Stimulated activated CD4-positive, alpha-beta T cell treated with anti-CD3 and anti-CD28 coated beads, Interleukin-15, amount 100 ng/mL, for 24 hours (primary cell): ENCODE results near the gene NCBP2L.
"Not testable (repeated sequence)": the region's sequence is repeated elsewhere in the genome, so short reads cannot be mapped to it uniquely, and the experiment has no call there.

Experiments
- DNase-seq: peaks from one replicate; pipeline ENCODE4 v3.0.0-alpha.2; 2020

The NCBP2L gene

GRCh38 chrX:107753187-107753586 is 24.3 kb upstream of the NCBP2L start:
- DNase-seq: no peak

DNA sequence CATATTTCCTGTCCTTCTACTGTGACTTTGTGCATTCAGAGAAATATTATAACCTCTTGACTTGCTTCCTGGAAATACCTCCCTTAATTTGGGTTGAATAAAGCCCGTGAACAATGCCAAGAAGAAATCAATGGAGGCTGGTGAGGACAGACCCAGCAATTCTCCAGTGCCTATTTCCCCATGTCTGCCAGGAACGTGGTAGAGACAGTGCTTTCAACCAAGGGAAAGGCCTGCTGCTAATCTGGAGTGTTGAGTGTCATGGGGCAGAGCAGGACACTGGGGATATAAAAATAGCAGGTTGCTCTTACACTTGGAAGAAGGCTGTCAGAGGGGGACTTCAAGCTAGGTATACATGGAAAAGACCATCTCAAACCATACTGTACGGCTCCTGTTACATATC is 21.8 kb upstream of the NCBP2L start:
- no peak for DNase-seq

- DNase-seq: no peak
Measured at GRCh38 chrX:107758231-107758766, 19.2 kb upstream of the NCBP2L start.

DNA sequence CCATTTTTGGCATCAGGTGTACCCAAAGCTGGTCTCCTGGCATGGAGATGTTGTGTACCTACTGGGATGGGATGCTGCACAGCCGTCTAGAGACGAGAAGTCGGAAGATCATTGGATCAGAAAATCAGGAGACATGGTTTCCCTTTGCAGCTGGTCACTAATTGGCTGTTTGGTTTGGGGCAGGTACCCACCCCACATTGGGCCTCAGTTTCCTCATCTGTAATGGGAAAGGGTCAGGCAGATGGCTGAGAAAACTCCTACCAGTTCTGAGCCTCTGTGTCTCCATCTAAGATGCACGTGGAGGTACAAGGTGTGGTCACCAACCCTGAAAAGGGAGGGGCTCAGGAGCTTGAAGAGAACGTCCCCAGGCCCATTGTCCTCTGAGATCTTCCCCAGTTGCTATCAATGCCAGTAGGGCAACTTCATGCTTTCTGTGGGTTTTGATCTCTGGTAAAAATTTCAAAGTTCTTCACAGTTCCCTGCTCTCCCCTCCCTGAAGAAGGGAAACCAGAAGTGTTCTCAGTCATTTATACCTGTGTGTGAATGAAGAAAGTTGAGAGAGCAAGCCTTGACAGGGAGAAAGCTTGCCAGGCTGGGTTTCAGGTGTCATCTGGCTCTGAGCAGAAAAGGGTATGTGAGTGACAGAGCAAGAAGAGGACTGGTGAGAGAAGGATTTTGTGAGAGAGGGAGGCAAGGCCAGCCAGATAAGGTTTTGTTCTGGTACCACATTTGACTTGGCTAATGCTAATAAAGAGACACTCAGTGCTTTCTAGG is 17.0 kb upstream of the NCBP2L start:
- DNase-seq: no peak

- DNase-seq: no peak
Measured at GRCh38 chrX:107763647-107764046, 13.9 kb upstream of the NCBP2L start.

- no peak for DNase-seq
Measured at GRCh38 chrX:107764845-107765608, 12.5 kb upstream of the NCBP2L start.

- no peak for DNase-seq
Measured at GRCh38 chrX:107766470-107767150, 10.9 kb upstream of the NCBP2L start.

- no peak for DNase-seq
Measured at GRCh38 chrX:107768051-107768450, 9.5 kb upstream of the NCBP2L start.

DNA sequence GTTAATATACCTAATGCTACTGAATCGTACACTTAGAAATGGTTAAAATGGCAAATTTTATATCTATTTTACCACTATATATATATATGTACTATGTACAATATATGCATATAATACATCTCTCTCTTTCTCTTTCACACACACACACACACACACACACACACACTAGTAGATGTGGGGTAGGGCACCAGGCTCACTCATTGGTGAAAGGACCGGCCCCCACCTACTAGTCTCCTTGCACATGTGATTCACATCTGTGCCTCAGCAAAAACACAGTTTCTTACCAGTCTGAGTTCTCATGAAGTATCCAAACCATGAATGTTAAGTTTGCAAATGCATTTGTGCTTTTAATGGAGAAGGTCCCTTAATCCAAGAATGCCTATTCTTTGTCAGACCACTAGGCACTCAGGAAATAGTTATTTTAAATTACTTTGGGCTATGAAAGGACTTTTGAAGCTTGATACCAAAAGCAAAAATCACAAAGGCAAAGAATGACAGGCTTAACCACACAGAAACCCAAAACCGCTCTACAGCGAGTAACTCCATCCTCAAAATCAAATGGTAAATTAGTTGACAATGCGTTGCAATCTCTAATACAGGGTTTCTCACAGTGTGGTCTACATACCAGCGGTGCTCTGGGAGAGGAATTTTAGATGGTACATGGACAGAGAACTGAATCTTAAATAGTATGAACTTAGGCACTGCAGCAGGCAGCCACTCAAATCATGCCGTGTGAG is 7.8 kb upstream of the NCBP2L start:
- DNase-seq: no peak

DNA sequence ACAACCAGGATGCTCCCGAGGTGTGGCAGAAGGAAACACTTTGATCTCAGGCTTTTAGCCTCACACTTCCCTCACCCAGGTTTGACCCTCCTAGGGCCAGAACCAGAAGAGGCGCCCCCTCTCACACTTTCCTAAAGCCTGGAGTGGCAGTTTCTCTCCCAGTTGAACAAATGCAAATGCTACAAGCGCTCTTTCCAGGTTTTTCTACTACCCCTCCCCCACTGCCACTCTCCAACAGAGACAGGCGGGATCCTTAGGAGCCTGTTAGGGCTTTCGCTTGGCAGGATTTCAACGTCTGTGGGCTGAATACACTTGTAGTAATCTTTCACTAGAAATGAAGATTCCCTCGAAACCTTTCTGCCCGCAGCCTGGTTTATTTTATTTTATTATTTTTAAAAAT is 4.3 kb upstream of the NCBP2L start:
- DNase-seq: no peak

- no peak for DNase-seq
Measured at GRCh38 chrX:107773906-107774435, 3.6 kb upstream of the NCBP2L start.

DNA sequence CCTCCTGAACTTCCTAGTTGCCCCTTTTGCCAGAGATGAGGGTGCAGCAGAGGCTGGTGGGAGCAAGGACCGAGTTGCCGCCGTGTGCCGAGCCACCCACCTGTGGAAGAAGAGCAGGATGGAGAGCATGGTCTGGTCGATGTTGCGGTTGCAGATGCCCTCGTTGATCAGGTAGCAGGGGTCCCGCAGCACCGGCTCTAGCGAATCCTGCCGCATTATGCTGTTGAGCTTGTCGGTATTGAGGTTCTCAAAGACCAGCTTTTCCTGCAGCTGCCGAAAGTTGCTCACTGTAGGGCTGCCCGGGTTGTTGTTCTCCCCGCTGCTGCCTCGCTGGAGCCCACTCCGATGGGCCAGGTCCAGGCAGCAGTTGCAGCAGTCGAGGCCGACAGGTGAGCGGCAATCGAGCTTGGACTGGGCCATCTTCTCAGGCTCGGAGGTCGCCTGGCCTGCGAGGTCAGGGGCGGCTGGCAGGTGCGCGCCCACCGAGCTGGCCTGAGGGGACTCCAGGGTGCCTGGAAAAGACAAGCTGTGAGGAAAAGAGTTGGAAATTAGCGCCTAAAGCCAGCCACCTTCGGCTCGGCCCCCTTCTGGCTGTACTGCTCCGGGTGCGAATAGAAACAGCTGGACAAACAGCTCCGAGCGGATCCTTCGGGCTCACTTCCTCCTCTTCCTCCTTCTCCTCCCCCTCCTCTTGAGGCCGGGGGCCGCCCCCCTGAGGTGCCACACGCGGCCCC is 2.4 kb upstream of the NCBP2L start:
- DNase-seq: peak; percentile 2

GRCh38 chrX:107775734-107776511 is 1.6 kb upstream of the NCBP2L start, which contains the start of gene TSC22D3:
TSS of gene TSC22D3 (minus strand) at chrX:107775787. CDS start at chrX:107775419, 368 bp downstream.
- DNase-seq: peak; percentile 67

- peak; percentile 83 for DNase-seq
Measured at GRCh38 chrX:107776649-107777535, 641 bp upstream of the NCBP2L start.

GRCh38 chrX:107780525-107780924 is 3.0 kb downstream of the NCBP2L start:
- no peak for DNase-seq

DNA sequence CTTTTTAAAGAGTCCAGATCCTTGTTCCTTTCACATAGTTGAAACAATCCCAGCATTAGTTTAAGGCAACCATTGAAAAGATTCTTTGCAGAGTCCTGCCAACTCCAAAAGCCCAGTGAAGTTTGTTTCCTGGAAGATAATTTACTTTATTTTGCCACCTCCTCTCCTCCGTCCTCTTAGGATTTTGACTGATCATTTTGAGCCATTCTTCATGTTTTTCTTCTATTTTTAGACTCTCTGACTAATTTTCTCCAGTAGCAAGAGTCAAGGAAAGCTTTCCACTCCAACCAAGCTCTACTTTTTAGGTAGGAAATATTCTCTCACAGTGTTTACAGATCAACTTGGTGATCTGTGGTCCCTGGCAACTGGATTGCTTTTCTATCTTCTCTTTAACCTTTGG is 10.3 kb downstream of the NCBP2L start:
- DNase-seq: no peak

- no peak for DNase-seq
Measured at GRCh38 chrX:107804427-107804826, 26.9 kb downstream of the NCBP2L start.

DNA sequence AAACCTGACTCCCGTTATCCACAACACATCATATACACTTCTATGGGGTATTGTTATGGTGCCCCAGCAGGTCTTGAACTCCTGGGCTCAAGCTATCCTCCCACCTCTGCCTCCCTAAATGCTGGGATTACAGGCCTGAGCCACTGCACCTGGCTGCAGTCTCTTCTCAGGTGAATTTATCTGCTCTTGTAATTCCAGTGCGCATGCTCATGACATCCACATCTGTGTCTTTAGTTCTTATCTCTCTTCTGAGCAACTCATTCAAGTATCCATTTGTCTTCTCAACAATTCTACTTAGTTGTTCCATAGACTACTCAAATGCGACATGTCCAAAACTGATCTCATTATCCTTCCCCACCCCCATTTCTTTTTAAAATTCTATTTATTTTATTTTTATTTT is 27.6 kb downstream of the NCBP2L start:
- no peak for DNase-seq

DNA sequence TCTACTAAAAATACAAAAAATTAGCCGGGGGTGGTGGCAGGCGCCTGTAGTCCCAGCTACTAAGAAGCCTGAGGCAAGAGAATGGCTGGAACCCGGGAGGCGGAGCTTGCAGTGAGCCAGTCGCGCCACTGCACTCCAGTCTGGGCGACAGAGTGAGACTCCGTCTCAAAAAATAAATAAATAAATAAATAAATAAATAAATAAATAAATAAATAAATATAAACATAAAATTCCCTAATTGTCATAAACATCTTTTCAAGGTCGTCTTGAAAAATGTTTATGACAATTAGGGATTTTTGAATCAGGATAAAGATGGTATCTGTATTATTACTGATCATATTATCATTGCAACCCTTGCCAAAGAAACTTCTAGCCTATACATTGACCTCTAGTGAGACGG is 32.5 kb downstream of the NCBP2L start:
- DNase-seq: not testable (repeated sequence)
